ENCODE measurements around the gene HEXIM2. TPM values are rescaled to one million over a fixed set of nuclear protein-coding genes. Genes with fewer than 3 reads are reported as not detected.
"Not testable (repeated sequence)": the region's sequence is repeated elsewhere in the genome, so short reads cannot be mapped to it uniquely, and the experiment has no call there.

HEXIM2 gene
- total RNA-seq, 1 donor from 2014 or later = 3.0 TPM

DNA sequence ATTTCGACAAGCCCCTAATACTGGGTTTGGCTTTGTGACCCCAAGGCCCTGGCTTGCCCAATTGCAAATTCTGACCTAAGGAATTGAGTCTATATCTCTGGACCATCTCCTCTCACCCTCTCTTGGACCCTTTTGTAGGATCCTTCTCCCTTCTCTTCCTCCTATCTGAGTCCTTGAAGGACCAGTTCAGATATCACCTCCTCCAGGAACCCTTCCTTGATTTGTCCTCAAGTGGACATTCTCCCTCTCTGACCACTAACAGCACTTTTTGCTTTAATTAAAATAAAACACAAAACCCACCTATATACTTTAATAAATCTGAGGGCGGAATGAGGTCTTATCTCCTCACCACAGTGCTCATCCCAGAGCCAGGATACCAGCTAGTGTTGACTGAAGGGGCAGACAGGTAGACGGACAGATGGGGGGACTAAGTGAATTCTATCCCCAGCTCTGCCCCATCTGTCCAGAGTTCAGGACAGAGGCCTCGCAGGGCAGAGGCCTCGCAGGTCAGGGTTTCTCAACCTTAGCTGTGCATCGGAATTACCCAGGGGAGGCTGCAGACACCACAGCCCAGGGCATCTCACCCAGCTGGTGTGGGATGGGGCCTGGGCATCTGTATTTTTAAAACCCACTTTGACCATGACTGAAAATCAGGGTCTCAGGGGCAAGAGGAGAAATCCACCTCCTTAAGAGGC is 38.5 kb upstream of the HEXIM2 start:
- no peak for DNase-seq (ENCODE audit: low read depth)
- no peak for TF ChIP-seq CTCF (conservative IDR thresholded peaks at IDR 0.05; ENCODE audit: low read depth, low read length)

GRCh38 chr17:45123930-45124796 is 37.5 kb upstream of the HEXIM2 start:
- no peak overlapping the region for H3K4me3 ChIP-seq (ENCODE audit: low read depth, low read length)
- no peak for TF ChIP-seq CTCF (conservative IDR thresholded peaks at IDR 0.05; ENCODE audit: low read depth, low read length)
- no peak for DNase-seq (ENCODE audit: low read depth)

More for the DNA sequence above, 38.5 kb upstream of the HEXIM2 start:
- H3K4me3 ChIP-seq (ENCODE audit: low read depth, low read length) = no peak overlapping the region

DNA sequence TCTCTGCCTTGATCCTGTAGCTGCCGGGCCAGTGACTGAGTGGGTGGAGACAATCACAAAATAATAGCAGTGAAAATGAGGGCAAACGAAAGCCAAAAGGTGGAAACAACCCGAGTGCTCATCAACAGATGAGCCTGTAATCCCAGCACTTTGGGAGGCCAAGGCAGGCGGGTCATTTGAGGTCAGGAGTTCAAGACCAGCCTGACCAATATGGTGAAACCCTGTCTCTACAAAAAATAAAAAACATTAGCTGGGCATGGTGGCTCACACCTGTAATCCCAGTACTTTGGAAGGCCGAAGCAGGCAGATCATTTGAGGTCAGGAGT is 36.9 kb upstream of the HEXIM2 start:
- not testable (repeated sequence) for DNase-seq (ENCODE audit: low read depth); H3K4me3 ChIP-seq (ENCODE audit: low read depth, low read length)

DNA sequence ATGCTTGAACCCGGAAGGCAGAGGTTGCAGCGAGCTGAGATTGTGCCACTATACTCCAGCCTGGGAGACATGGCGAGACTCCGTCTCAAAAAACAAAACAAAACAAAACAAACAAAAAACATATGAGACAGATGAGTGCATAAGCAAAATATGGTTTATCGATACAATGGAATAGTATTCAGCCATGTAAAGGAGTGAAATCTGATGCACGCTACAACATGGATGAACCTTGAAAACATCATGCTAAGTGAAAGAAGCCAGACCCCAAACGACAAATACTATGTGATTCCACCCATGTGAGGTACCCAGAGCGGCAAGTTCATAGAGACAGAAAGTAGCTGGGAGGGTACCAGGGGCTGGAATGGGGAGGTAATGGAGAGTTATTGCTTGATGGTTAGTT is 36.2 kb upstream of the HEXIM2 start:
- no peak overlapping the region for H3K4me3 ChIP-seq (ENCODE audit: low read depth, low read length)
- TF ChIP-seq CTCF (conservative IDR thresholded peaks at IDR 0.05; ENCODE audit: low read depth, low read length) = no peak
- DNase-seq (ENCODE audit: low read depth) = no peak

DNA sequence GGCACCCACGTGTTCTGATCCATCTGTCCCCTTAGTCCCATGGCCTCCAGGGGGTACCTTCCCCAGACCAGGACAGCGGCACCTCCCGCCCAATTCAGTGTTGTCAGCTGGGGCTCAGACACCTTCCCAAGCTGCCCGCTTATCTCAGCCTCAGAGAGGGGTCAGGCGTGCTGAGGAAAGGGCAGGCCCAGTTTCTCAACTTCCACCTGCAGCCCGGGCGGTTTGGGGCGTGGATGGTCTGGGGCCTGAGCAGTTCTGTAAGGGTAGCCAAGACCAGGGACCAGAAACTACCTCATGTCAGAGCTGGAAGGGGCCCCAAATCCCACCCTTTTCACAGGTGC is 34.5 kb upstream of the HEXIM2 start:
- no peak for TF ChIP-seq CTCF (conservative IDR thresholded peaks at IDR 0.05; ENCODE audit: low read depth, low read length)
- no peak overlapping the region for H3K4me3 ChIP-seq (ENCODE audit: low read depth, low read length)
- DNase-seq (ENCODE audit: low read depth) = no peak

DNA sequence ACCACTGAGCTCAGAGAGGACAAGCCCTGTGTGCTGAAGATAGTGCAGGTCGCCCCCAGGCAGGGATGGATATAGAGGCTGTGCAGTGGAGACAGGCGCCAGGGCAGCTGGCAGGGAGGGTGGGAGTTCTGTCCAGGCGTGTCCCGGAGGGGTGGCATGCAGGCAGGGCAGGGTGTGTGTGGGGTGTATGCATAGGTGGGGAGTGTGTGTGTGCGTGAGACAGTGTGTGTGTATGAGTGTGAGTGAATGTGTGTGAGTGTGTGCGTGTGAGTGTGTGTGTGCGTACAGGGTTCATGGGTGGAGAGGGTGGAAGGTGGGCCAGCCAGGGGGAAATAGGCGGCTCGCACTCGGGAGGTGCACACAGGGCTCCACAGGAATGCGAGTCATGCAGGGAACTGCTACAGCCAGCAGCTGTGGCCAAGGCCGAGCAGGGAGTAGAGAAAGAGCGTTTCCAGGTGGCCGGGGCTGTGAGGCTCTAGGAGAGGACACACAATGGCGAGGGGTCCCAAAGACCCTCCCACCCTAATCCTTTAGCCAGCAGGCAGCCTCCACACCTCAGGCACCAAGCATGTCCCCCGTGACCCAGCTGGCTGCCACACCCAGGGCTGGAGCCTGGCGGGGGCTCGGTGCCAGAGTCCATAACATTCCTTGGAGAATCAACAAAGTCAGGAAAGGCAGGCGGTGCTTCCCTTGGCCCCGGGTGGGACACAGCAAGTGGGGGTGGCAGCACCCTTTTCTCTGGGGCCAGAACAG is 34.0 kb upstream of the HEXIM2 start:
- no peak for DNase-seq (ENCODE audit: low read depth)
- H3K4me3 ChIP-seq (ENCODE audit: low read depth, low read length) = no peak overlapping the region
- TF ChIP-seq CTCF (conservative IDR thresholded peaks at IDR 0.05; ENCODE audit: low read depth, low read length) = no peak

DNA sequence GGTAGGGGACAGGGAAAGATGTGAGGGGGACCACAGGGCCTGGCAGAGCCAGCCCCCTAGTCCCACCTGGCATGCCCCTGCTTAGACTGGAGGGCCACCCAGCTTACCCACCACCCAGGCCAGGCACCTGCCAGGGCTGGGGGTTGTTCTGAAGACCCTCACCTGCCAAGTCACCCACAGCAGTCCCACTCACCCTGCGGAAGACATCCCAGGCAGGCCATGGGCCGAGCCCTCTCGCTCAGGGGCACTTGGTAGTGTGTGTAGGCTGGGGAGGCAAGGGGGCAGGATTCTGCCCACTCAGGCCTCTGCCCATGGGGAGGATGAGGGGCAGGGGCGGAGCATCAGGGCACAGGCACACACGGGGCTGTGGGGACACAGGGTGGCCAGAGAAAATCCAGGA is 33.3 kb upstream of the HEXIM2 start:
- DNase-seq (ENCODE audit: low read depth) = no peak
- H3K4me3 ChIP-seq (ENCODE audit: low read depth, low read length) = no peak overlapping the region
- TF ChIP-seq CTCF (conservative IDR thresholded peaks at IDR 0.05; ENCODE audit: low read depth, low read length) = no peak
